Stimulated activated CD8-positive, alpha-beta memory T cell treated with anti-CD3 and anti-CD28 coated beads, Interleukin-7, amount 100 ng/mL, for 48 hours (primary cell): Measurements from ENCODE around the gene SLC10A3.

ENCODE experiments used
- DNase-seq, 2 donors: peaks; one replicate each; pipeline ENCODE4 v3.0.0-alpha.2; 2020; ENCODE audit warnings: low read depth in 1 of 2; ENCODE audit errors: extremely low read depth in 1 of 2

The SLC10A3 gene

DNA sequence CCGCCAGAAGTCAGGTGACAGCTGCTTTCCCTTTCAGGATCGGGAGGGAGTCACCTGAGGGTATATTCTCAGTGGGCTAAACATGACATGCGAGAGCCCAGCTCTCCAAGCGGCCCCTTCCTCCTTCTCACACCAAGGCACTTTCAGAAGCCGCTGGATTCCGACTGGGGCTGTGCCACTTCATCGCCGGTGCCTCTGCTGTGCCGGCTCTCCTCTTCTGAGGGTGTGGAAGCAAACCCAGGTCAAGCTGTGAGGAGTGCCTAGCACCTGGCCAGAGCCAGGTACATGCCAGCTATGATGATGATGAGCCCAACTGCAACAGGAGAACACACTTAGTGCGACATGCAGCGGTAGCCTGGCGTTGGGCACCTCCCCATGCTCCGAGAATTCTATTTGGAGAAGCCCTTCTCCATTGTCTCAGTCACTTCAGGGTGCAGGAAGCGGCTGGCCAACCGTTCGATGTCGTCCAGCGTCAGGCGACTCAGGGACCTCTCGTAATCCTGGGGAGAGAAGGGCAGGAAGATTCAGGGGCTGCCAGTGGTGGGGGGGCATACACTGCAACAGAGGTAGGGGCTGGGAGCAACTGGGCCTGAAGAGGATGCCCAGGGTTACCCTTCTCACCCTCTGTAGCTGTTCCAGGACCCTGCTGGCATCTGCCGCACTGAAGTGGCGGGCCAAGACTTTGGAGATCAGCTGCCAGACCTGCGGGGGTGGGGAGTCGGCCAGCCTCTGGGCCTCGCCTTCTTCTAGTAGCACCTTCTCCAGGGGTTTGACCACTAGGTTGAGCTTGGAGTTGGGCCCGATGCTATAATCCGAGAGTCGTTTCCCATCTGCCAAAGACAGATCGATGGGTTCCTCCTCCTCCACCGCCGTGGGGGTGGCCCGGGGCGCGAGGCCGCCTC is 5.0 kb downstream of the SLC10A3 start:
- DNase-seq, result no peak

DNA sequence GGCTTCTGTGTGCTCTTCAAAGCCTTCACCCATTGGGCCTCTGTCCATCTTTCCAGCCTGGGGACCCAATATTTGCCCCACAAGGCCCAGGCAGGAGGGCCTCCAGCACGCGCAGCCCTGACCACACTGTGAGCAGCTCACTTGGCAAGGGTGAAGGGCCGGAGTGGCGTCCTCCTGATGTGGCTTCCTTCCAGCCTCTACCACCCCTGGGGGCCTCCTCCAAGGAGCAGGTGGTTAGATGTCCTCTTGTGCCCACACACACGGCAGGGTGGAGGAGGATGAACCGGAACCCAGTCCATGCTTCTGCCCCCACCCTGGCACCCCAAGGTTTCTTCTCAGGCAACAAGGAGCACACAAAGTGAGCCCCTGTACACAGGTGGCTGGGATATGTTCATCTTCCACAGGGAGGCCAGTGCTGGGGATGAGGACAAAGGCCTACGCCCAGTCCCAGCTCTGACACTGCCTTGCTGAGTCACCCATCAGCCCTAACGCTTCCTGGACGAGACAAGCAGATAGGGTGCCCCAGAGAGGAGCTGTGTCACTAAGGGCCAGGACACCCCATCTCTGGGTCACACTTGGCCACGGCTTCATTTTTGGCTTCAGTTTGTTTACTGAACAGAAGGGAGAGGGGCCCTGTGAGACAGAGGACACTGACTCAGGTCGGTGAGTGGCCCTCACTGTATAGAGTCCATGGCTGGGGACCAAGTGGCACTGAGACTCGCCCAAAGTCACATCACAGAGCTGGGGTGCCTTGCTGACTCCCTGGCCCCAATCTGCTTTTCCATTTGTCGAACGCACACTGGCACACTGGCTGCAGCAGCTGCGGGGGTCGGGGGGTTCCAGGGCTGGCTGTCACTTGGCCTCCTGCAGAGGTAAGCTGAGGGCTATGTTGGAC is 5.9 kb downstream of the SLC10A3 start:
- DNase-seq, result no peak

DNA sequence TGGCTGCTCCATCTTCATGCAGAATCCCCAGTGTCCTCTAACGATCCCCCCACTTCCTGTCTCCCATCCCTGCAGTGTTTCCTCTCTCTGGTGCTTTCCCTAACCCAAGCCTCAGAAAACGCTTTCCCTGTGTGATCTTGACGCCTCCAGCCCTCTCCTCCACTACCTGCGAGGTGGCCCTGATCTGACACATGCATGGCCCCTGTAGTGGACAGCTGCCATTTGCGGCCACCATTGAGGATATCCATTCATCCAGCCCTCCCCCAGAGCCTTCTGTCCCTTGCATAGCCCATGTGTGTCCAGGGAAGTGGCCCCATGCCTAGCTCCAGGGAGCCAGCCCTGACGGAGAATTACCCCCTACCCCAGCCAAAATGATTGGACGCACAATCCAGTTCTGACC is 7.1 kb downstream of the SLC10A3 start:
- DNase-seq, result no peak

DNA sequence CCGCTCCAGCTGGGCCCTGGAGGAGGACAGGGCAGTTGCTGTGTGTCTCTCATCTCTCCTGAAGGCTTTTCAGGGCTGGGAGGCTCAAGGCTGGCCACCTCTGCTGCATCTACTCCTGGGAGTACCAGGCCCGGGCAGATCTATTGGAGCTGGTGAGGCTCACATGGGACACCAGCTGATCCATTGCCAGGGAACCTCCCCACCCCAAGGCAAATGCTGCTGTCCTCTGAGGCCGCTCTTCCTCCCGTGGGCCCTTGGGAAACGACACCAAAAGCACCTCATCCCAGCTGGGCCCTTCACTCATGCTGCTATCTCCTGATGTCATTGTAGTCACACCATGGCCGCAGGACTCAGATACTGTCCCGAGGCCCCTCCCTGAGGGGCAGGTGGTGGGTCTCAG is 7.6 kb downstream of the SLC10A3 start:
- no peak for DNase-seq

DNA sequence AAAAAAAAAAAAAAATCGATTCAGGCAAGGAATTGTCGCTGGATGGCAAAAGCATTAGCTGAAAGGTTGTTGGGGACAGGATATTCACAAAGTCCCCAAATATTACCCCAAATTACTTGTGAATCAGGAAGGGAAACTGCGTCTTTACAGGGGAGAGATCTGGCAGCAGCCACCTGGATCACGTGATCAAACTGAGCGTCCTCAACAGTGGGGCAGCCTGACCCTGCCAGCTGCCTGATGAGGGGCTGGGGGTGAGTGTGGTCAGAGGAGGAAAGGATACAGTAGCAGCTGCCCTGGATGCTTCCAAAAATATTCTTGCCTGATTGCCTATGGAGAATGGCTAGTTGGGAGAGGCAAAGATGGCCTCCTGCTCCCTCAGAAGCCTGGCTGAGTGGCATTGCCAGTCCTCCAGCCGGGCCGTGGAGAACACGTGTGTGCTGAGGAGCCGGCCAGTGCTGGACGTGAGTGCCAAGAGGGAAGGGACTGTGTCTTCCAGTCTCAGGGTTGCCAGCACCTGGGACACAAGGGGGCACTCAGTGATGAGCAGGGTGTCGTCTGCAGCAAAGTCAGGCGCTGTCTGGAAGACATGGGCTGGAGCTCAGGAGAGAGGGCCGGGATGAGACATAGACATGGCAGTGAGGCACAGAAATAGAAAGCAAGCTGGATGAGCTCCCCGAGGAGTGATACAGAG is 8.4 kb downstream of the SLC10A3 start:
- DNase-seq, result no peak

DNA sequence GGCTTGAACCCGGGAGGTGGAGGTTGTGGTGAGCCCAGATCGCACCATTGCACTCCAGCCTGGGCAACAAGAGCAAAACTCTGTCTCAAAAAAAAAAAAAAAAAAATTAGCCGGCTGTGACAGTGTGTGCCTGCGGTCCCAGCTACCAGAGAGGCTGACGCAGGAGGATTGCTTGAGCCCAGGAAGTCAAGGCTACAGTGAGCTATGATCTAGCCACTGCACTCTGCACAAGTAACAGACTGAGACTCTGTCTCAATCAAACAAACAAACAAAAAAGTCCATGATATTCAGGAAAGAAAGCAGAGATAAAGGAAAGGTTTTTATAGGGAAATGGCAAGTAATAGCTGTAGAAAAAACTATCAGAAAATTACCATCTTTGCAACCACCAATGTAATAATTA is 9.2 kb downstream of the SLC10A3 start:
- no peak for DNase-seq

DNA sequence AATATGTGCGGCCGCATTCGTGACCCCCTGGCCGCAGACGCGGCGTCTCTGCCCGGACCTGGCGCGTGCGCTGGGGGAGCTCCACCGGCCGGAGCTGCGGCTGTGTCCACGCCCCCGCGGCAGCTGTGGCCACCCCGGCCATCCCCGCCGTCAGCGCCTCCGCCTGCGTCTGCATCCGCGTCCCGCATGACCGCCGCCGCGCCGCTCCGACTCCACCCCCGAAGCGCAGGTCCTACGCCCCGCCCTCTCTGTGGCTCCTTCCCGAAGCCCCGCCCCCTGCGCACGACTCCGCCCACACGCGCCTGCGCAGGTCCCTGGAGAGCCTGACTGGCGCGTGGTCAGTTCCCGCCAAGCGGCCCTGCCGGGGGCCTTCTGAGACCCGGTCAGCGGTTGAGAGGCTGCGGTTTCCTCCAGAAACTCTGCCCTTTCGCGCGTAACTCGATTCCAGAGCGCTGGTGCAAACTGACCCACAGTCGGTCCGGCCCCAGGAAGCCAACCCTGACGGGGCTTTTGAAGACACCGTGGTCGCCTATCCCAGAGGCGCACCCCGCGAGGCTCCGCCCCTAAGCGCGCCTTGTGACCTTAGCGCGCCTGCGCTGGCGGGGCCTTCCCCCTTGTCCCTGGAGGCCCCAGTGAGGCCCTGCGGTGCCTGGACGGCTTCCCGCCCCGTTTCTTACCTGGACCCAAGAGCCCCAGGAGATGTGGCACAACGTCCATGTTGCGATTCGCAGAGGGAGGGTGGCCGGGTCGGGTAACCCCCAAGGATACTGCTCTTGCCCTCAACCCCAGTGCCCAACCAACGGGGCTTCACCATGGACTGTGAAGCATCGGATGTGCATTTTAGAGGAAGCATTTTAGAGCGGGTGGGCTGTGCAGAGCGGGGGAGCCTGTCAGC is 11.5 kb downstream of the SLC10A3 start, which contains the start of gene LAGE3:
Gene LAGE3, minus strand, starts transcription at position 554 of the 895 bp plus-strand sequence. Its CDS starts 366 bp downstream, at position 188.
- peak; percentile 83 to 86 for DNase-seq

DNA sequence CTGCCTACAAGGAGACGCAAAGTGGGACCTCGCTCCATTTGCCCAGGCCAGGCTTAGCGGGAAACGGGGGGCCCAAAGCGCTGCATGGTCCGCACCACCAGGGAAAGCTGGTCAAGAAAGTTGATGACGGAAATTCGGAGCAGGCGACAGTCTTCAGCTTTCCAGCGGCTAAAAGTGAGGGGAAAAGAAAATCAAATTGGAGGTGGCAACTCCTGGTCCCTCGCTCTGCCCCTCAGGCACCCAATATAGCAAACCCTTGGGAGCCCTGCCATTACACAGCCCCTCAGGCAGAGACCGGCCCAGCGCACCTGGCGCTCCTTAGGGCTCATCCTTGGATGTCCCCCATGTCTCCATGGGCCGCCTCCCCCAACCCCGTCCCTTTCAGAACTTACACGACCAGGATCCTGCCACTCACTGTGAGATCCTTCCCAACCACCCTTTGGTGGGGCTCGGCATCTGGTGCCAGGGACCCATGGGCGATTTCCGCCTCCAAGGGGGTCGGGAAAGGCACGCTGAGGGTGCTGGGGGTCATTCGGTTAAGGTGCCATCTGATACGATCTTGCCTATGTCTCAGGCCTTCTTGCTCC is 12.4 kb downstream of the SLC10A3 start:
- no peak for DNase-seq

DNA sequence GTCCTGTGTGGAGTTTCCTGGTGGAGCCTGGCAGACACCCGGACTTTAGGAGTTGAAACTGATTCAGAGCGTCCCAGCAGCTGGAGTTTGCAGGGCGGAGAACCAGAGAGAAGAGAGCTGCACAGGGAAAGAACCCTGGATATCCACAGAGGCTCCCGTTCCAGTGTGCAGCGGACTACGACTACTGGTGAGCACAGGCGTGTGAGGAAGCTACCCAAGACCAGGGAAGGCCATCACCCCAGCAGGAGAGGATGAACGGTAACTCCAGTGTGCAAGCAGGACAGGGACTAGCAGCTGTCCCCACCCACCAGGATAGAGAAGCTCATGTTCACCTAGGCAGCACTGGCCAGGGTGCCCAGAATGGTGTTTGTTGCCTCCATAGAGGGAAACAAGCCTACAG is 13.6 kb downstream of the SLC10A3 start:
- DNase-seq, result no peak

DNA sequence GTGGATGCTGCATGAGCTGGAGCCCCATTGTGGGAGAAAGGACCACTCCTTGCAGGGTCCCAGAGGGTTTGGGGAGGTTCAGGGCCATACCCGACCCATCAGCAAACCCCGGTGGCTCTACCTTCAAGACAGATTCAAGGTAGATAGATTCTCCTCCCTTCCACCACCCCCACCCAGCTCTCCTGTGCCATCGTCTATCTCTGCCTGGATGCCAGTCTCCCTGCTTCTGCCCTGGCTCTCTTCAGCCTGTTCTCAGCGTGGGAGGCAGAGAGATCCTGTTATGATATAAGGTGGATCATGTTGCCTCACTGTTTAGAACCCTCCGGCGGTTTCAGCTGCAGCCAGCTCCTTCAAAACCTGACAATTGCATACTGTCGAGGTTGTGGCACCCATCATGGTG is 16.7 kb downstream of the SLC10A3 start:
- DNase-seq, result no peak

DNA sequence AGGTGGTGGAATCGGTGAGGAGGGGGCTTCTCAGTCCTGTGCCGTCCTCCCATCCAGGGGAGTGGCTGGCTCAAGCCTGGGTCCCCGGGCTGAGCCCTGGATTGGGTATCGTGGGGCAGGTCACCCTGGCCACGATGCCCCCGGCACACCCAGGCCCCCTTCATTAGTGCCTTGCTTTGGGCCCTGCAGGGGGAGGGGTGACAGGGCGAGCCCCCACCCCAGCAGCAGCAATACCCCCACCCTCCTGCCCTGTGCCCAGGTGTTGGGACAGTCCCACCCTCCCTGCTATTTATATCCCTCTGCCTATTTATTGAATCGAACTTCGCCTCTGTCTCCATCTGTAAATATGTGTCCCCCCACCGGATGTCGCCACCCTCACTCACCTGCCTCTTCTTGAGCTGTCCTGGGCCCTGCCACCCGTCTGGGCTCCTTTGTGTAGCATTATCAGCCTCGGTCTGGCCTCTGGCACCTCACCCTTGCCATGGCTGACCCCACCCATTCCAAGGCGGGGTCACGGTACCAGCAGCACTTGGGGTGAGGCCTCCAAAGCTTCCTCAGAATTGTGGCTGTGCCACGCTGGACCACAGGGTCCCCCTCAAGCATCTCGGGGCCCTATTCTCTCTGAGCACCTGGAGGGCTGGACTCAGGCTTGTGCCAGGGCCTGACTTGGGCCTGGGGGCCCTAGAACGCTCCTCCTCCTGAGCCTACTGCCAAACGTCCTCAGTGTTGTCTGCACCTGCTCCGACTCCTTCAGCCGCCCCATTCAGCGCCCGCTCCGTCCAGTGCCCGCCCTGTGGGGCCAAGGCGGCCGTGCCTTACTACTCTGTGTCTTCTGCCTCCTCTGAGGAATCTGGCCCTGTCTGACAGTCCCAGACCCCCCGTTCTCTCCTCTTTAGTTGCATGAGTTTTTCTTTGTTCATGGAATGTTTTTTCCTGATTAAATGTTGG is 17.5 kb downstream of the SLC10A3 start:
- no peak for DNase-seq

DNA sequence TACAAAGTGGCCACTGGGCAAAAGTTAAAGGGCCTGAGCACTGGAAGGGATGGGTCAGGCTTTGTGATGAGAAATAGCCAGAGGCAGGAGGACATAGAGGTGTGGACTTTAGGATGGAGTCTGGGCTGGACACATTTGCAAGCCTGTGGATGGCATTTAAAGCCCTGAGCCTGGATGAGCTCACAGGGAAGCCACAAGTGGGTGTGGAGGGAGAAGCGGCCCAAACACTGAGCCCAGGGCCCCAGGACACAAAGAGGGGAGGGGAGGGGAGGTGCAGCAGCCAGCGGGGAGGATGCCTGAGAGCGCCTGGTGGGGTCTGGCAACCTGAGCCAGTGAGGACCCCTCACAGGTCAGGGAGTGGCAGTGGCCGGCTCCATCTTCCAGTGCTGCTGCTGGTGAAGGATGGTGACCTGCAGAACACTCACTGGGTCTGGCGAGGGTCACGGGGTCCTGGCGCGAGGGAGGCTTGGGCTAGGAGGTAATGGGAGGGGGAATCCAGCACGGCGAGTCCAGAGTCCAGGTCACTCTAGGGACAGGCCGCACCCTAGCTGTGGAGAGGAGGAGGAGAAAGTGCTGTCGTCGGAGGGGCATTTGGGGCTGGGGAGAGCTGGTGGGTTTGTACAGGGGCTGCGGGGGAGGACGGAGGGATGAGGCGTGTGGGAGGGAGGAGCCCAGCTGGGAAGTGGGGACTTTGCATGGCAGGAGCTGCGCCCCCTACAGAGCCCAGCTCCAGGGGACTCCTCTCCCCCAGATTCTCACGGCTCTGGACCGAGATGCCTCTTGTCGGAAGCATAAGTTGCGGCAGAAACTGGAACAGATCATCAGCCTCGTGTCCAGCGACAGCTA is 18.4 kb downstream of the SLC10A3 start:
- DNase-seq, result no peak

DNA sequence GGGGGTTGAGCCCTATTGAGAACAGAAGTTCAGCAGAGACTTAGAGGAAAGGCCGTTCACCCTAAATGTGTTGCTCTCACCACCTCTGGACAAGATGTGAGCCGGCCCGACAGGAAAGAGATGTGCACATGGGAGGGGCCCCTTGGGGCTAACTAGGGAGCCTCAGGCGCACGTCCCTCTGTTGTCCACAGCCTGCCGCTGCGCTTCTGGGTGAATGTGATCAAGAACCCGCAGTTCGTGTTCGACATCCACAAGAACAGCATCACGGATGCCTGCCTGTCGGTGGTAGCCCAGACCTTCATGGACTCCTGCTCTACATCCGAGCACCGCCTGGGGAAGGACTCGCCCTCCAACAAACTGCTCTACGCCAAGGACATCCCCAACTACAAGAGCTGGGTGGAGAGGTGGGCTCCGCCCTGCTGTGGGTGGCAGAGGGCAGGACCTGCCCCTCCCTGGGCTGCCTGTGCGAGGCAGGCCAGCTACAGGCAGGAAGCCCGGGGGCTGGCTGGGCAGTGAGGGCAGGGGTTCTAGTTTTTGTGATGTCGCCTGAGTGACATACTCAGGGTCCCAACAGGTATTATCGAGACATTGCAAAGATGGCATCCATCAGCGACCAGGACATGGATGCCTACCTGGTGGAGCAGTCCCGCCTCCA is 19.4 kb downstream of the SLC10A3 start:
- no peak for DNase-seq

DNA sequence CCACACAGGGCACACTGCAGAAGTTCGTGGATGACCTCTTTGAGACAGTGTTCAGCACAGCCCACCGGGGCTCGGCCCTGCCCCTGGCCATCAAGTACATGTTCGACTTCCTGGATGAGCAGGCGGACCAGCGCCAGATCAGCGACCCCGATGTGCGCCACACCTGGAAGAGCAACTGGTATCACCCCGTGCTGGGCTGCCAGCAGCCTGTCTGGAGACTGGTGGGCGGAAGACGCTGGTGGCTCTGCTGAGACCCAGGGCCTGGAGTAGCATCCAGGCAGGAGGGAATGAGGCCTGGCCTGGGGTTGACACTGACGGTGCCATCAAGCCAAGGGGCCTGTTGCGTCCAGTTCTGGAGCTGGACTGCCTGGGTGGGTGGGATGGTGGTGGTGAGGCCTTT is 20.0 kb downstream of the SLC10A3 start:
- no peak for DNase-seq

DNA sequence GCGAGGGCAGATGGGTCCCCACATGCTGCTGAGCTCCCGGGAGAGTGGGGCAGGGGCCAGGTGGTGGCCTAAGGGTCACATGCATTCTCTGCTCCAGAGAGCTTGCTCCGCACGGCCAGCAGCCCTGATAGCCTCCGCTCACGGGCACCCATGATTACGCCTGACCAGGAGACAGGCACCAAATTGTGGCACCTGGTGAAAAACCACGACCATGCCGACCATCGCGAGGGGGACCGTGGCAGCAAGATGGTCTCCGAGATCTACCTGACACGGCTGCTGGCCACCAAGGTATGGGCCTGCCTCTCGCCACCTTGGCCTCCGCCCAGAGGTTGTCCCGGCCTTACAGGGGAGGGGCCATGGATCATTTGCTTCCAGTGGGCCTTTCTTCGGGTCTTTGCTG is 20.5 kb downstream of the SLC10A3 start:
- DNase-seq, result no peak

DNA sequence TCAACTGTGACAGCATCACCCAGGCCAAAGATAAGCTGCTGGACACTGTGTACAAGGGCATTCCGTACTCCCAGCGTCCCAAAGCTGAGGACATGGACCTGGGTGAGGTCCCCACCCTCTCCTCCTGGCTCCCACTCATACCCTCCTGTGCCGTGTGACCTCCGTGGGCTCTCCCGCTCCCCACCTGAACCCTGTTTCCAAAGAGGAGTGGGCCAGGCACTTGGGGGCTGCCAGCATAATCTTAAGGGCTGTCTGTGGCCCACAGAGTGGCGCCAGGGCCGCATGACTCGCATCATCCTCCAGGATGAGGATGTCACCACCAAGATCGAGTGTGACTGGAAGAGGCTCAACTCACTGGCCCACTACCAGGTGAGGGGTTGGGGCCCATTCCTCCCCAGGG is 21.3 kb downstream of the SLC10A3 start:
- no peak for DNase-seq

DNA sequence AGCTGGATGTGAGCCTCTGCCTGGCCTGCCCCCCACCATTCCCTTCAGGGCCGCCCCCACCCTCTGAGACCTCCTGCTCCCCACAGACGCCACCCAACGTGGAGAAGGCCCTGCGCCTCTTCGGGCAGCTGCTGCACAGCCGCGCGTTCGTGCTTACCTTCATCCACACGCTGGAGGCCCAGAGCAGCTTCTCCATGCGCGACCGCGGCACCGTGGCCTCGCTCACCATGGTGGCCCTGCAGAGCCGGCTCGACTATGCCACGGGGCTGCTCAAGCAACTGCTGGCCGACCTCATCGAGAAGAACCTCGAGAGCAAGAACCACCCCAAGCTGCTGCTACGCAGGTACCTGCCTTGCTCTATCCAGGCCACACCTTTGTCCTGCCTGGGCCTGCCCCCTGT is 22.2 kb downstream of the SLC10A3 start:
- DNase-seq, result no peak
